Smooth muscle cell of the brain vasculature (primary cell): Measurements from ENCODE around the gene ALG3.

ENCODE experiments used
- DNase-seq: peaks from one replicate; pipeline ENCODE4 v3.0.0-alpha.2; 2012; ENCODE audit warnings: low read depth, low spot score

ALG3 gene

DNA sequence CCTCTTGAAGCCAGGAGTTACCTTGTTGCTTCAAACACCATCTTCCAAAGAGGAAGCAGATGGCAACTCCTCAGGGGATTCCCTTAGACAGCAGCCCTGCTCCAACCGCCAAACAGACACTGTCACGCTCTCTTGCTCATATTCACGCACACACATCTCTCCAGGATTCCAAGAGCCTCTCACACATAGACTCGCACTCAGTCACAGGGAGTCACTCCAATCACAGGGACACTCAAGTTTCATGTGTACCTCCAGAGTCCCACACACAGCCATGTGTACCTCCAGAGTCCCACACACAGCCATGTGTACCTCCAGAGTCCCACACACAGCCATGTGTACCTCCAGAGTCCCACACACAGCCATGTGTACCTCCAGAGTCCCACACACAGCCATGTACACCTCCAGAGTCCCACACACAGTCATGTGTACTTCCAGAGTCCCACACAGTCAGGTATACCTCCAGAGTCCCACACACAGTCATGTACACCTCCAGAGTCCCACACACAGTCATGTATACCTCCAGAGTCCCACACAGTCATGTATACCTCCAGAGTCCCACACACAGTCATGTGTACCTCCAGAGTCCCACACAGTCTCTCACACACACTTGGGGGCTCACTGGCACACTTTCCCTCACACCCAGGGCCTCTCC is 13.3 kb downstream of the ALG3 start:
- no peak for DNase-seq

- no peak for DNase-seq
These were observed 13.9 kb downstream of the ALG3 start for GRCh38 chr3:184234671-184235380.

DNA sequence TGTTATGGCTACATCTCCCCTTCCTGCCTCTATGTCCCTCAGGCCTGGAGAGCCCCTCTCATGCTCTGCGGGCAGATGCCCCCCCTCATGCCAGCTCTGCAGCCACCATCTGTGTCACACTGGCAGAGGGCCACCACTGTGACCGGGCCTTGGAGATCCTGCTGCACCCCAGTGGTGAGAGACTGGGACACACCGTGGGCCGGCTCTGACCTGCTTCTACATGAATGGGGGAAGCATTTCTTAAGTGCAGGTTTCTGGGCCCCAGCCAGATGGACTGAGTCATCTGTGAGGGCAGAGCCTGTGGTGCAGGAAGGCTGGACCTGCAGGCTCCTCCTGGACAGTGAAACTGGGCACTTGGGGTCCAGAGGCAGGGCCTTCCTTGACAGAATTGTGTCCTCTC is 14.5 kb downstream of the ALG3 start:
- DNase-seq = no peak

- no peak for DNase-seq
These were observed 15.5 kb downstream of the ALG3 start for GRCh38 chr3:184233127-184233843.

GRCh38 chr3:184231671-184232070 is 17.1 kb downstream of the ALG3 start:
- no peak for DNase-seq

- no peak for DNase-seq
These were observed 17.9 kb downstream of the ALG3 start for GRCh38 chr3:184230603-184231528.

GRCh38 chr3:184230081-184230602 is 18.6 kb downstream of the ALG3 start:
- no peak for DNase-seq

DNA sequence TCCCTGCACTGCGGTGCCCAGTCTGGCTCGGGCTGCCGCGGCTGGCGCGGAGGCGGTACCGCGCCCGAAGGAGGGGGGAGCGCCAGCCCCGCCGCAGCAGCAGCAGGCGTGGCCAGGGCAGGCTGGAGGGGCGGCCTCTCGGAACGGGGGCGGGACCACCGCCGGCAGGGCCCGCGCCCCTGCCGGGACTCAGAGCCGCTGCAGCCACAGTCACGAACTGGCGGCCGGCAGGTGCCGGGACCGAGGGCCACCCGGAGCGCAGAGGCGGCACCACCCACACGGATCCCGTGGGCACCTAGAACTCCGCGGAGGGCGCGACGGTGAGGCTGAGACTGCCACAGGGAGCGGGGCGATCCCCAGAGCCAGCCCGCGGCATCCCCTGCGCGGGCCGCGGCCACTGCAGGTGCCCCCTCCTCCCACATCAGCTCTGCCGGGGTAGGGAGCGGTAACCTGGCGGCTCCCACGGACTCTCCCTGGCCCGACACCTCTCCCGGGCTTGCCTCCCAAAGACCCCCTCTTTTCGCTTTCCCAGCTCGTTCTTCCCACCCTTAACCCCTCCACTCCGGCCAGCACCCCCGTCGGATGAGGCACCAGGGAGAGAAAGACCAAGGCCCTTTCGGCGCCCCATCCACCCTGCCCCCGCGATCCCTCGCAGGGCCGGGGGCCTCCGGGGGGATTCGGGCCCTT is 19.2 kb downstream of the ALG3 start, which contains the start of gene VWA5B2:
Gene VWA5B2, plus strand, starts transcription at position 192 of the 687 bp plus-strand sequence. CDS start 944 bp downstream, outside the sequence.
- DNase-seq = no peak

DNA sequence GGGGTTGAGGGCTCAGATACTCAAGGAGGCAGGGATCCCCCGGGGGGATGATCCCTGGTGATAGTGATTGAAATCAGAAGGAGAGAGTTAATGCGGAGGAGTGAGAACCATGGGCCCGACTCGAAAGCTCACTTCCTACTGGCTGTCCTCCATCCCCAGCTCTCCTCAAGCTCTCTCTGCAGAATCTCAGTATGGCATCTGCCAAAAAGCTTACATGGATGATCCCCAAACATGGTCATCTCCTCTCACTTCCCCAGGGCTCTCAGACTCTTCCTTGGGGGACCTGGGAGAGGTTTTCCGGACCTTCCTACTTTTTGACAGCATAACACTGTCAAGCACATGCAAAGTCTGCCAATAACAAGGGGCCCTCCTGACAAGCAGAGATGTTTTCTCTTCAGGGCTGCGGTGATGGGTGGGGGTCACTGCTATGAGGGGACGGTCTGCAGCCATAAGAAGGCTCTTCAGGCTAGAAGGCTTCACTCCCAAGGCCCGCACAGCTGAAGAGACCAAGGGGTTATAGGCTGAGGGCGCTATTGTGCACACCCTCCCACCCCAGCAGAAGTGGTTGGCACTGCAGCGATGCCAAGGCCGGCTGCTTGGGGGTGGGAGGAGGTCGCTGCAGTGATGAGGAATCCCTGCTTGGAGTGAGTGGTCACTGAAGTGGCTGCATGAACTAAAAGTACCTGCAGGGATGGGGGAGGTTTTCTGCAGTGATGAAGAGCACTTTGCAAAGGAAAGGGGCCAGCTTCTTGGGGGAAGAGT is 20.2 kb downstream of the ALG3 start:
- DNase-seq = no peak

GRCh38 chr3:184227481-184227935 is 21.3 kb downstream of the ALG3 start:
- DNase-seq = no peak

GRCh38 chr3:184223946-184224345 is 24.8 kb downstream of the ALG3 start:
- DNase-seq = no peak

- DNase-seq = no peak
These were observed 26.2 kb downstream of the ALG3 start for GRCh38 chr3:184222521-184222920.

DNA sequence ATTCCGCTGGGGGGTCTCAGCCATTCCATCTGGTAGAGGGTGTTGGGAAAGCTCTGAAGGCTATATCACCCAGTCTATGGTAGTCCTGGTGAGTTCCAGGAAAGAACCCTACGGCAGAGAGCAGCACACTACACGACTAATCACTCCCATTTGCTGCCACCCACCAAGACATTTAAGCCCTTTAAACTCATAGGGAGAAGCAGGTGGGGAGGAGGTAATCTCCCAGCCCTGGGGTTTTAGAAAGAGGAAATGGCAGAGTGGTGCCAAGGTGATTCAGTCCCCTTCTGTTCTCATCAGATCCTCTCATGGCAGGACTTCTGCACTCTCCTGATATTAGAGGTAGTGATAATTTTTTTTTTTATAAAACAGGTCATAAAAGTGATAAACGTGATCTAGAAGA is 29.9 kb downstream of the ALG3 start:
- DNase-seq = no peak

GRCh38 chr3:184211718-184212117 is 37.0 kb downstream of the ALG3 start:
- DNase-seq = no peak

GRCh38 chr3:184211297-184211696 is 37.5 kb downstream of the ALG3 start:
- DNase-seq = no peak

- DNase-seq = no peak
These were observed 39.4 kb downstream of the ALG3 start for GRCh38 chr3:184209146-184209923.

DNA sequence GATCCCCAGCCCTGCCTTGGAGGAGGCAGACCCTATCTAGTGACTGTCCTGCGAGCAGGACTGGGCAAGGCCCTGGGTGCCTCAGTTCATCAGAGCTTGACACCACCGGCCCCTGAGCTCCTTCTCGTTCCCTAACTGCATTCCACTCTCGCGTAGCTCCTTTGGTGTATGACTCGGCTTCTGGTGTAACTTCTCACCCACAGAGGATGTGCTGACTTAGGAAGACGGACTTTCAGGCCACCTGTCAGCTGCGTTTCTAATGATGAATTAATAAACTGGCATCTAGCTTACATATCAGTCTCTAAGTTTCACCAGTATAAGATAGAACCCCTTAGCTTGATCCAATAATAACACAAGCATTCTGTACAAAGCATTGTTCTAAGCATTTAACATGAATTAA is 45.2 kb downstream of the ALG3 start:
- no peak for DNase-seq

DNA sequence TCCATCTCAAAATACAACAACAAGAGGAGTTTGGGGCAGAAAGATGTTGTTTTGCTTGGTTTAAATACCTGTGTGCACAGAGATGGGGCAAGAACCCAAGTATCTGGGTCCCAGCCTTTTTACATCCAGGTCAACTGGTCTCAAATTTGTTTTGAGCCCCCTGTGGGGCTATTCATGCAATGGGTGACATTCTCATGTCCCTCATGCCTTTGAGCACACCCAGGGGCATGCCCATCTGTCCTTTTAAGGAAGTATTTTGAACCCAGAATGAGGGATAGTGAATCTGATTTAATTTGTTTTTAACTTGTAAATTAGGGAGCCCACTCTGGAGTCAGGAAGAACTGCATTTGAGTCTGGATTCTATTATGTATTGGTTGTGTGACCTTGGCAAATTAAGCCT is 47.9 kb downstream of the ALG3 start:
- DNase-seq = no peak

DNA sequence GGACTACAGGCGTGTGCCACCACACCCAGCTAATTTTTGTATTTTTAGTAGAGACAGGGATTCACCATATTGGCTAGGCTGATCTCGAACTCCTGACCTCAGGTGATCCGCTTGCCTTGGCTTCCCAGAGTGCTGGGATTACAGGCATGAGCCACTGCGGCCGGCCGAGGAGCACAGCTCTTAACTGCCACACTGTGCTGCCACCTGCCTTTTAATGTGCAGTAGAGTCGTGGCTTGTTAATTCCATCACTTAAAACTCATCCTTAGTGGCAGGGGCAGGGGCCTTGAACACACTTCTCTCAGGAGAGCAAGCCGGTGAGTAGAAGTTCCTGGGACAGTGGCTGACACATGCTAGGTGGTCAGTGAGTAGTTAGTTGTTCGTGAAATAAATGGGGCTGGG is 50.3 kb downstream of the ALG3 start:
- DNase-seq = no peak
